Memory B cell (primary cell): ENCODE data around the gene PLCB4.

Experiments
- ATAC-seq: fragments of 150-1000 bp; cut with Tn5 transposase; 2 replicates; pipeline ENCODE4 v1.10.0; 2021; ENCODE audit warnings: low read depth, mild to moderate bottlenecking, moderate library complexity
- DNase-seq, 2 donors: peaks; one replicate each; pipeline ENCODE4 v3.0.0; 2022; ENCODE audit warnings: low spot score in 2 of 2
- H3K27ac Mint-ChIP-seq: one replicate; pipeline ENCODE4 v1.8.0; 2022; ENCODE audit warnings: mild to moderate bottlenecking, moderate library complexity, mixed read lengths
- H3K27me3 Mint-ChIP-seq: one replicate; pipeline ENCODE4 v1.8.0; 2022; ENCODE audit warnings: mixed read lengths
- H3K36me3 Mint-ChIP-seq: one replicate; pipeline ENCODE4 v1.8.0; 2022; ENCODE audit warnings: mild to moderate bottlenecking, mixed read lengths
- H3K4me1 Mint-ChIP-seq: one replicate; pipeline ENCODE4 v1.8.0; 2022; ENCODE audit warnings: mixed read lengths
- H3K4me3 Mint-ChIP-seq: one replicate; pipeline ENCODE4 v1.8.0; 2022; ENCODE audit warnings: mild to moderate bottlenecking, moderate library complexity, mixed read lengths
- H3K9me3 Mint-ChIP-seq: one replicate; pipeline ENCODE4 v1.8.0; 2022; ENCODE audit warnings: mixed read lengths

The PLCB4 gene

DNA sequence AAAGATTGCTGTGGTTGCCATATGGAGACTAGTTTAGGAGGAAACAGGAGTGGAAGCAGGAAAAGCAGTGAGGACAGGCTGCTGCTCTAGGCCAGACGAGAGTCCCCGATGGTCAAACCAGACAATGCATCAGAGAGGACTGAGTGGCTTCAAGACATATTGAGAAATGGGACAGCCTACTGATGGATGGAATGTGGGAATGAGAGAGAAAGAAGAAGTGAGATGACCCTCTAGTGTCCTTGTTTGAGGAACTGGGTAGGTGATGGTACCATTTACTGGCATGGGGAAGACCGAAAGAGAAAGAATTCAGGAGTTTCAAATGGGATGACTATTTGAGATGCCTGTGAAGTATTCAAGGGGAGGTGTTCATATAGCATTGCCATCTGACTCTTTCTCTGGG lies 333.7 kb downstream of the PLCB4 start:
- Mint-ChIP-seq H3K27me3 (no peaks in the 10 kb centered on the region), H3K4me3 (no peak overlapping the region), H3K36me3 (no peaks in the 10 kb centered on the region), H3K9me3 (no peaks in the 10 kb centered on the region), H3K4me1 (peaks cover 2% of the 10 kb centered on the region), H3K27ac (no peak overlapping the region)
- DNase-seq (no peak), ATAC-seq (no peak)

DNA sequence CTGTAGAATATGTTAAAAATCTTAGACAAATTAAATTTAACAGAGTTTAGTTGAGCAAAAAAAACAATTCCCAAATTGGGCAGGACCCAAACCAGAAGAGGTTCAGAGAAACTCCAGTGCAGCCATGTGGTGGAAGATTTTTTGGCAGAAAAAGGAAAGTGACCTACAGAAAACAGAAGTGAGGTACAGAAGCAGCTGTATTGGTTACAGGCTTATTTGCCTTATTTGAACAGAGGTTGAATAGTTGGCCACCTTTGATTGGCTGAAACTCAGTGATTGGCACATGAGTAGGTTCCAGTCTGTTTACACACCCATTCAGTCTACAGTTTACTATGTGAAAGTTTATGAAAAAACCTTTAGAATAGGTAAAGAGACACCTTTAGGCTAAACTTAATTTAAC lies 334.6 kb downstream of the PLCB4 start:
- DNase-seq = no peak
- no peaks in the 10 kb centered on the region for H3K36me3 Mint-ChIP-seq
- H3K4me3 Mint-ChIP-seq = no peak overlapping the region
- H3K9me3 Mint-ChIP-seq = no peaks in the 10 kb centered on the region
- H3K27me3 Mint-ChIP-seq = peaks cover 1% of the 10 kb centered on the region
- no peak for ATAC-seq
- no peak overlapping the region for H3K27ac Mint-ChIP-seq
- no peaks in the 10 kb centered on the region for H3K4me1 Mint-ChIP-seq

GRCh38 chr20:9407805-9408421 lies 339.0 kb downstream of the PLCB4 start:
- peaks cover 1% of the 10 kb centered on the region for H3K27me3 Mint-ChIP-seq
- ATAC-seq (peak; percentile 55), DNase-seq (peak; percentile 40 to 50)
- H3K27ac Mint-ChIP-seq = no peak overlapping the region
- no peak overlapping the region for H3K4me3 Mint-ChIP-seq
- H3K9me3 Mint-ChIP-seq = no peaks in the 10 kb centered on the region
- H3K36me3 Mint-ChIP-seq = no peaks in the 10 kb centered on the region
- peaks cover 3% of the 10 kb centered on the region for H3K4me1 Mint-ChIP-seq

GRCh38 chr20:9408422-9409300 lies 339.8 kb downstream of the PLCB4 start:
- no peaks in the 10 kb centered on the region for H3K9me3 Mint-ChIP-seq
- peaks cover 3% of the 10 kb centered on the region for H3K4me1 Mint-ChIP-seq
- no peak overlapping the region for H3K4me3 Mint-ChIP-seq
- no peak for DNase-seq
- no peaks in the 10 kb centered on the region for H3K36me3 Mint-ChIP-seq
- no peak for ATAC-seq
- peaks cover 1% of the 10 kb centered on the region for H3K27me3 Mint-ChIP-seq
- no peak overlapping the region for H3K27ac Mint-ChIP-seq

- no peak for ATAC-seq
- DNase-seq = no peak
- H3K36me3 Mint-ChIP-seq = no peaks in the 10 kb centered on the region
- H3K4me1 Mint-ChIP-seq = peaks cover 3% of the 10 kb centered on the region
- no peak overlapping the region for H3K4me3 Mint-ChIP-seq
- H3K27me3 Mint-ChIP-seq = peaks cover 1% of the 10 kb centered on the region
- no peak overlapping the region for H3K27ac Mint-ChIP-seq
- H3K9me3 Mint-ChIP-seq = no peaks in the 10 kb centered on the region
Measured at GRCh38 chr20:9409352-9409751, 340.5 kb downstream of the PLCB4 start.

- Mint-ChIP-seq H3K27ac (no peak overlapping the region), H3K36me3 (no peaks in the 10 kb centered on the region), H3K4me3 (no peak overlapping the region), H3K4me1 (peaks cover 3% of the 10 kb centered on the region), H3K9me3 (no peaks in the 10 kb centered on the region), H3K27me3 (peaks cover 1% of the 10 kb centered on the region)
- DNase-seq (no peak), ATAC-seq (no peak)
Measured at GRCh38 chr20:9409981-9410380, 341.1 kb downstream of the PLCB4 start.

DNA sequence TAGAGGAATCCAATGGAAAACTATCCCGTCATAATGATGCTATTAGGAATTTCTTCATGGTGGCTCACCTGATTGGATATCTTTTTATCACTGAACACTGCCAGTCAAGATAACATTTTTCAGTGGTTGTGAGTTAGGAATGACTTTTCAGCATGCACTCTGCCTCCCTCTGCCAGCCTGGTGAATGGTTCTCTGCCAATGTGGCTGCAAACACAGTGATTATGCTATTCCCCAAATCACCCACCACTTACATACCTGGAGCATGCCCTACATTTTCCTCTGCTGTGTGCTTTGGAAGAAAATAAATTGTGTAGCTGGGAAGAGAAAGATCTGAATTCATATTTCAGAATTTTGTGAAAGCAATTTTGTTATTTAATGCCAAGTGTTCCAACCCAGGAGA lies 342.9 kb downstream of the PLCB4 start:
- Mint-ChIP-seq H3K27ac (no peak overlapping the region), H3K4me3 (no peak overlapping the region), H3K9me3 (no peaks in the 10 kb centered on the region), H3K4me1 (peaks cover 3% of the 10 kb centered on the region), H3K27me3 (peaks cover 1% of the 10 kb centered on the region), H3K36me3 (no peaks in the 10 kb centered on the region)
- DNase-seq (no peak), ATAC-seq (no peak)

DNA sequence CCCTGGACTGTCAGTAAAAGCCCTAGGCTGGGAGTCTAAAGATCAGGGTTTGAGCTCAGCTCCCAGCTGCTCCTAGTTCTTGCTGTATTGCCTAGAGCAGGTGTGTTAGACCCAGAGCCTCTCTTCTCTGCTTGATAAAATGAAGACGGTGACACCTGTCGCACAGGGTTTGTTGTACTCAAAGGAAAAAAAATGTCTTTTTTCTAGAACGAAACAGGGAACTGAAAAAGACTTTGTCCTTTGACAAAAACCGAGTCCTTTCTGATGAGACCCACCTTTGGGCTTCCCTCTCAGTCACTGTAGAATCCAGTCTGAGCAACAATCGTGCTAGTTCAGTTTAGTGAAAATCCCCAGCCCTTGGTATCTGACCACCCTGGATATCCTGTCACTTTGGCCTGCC lies 343.4 kb downstream of the PLCB4 start:
- Mint-ChIP-seq H3K9me3 (no peaks in the 10 kb centered on the region), H3K4me1 (peaks cover 3% of the 10 kb centered on the region), H3K27me3 (peaks cover 1% of the 10 kb centered on the region), H3K36me3 (no peaks in the 10 kb centered on the region), H3K27ac (no peak overlapping the region), H3K4me3 (no peak overlapping the region)
- DNase-seq (no peak), ATAC-seq (no peak)

DNA sequence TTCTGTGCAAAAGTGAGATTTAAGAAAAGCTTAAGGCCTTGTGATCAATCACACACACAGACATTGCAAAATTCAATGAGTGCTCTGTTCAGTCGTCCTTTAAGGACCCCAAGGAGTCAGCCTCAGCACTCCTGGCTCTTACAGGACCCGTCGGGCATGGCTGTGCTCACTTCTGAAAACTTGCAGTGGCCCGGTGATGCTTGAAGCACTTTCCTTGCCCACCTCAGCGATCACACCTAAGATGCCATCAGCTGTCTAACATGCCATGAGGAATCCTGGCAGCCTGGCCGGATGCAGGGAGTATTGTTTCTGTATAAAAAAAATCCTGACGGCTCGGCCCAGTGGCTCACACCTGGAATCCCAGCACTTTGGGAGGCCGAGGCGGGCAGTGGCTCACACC lies 344.1 kb downstream of the PLCB4 start:
- peaks cover under 1% of the 10 kb centered on the region for H3K27me3 Mint-ChIP-seq
- no peaks in the 10 kb centered on the region for H3K9me3 Mint-ChIP-seq
- DNase-seq (no peak), ATAC-seq (no peak)
- no peak overlapping the region for H3K27ac Mint-ChIP-seq
- H3K36me3 Mint-ChIP-seq = no peaks in the 10 kb centered on the region
- H3K4me3 Mint-ChIP-seq = no peak overlapping the region
- peaks cover 3% of the 10 kb centered on the region for H3K4me1 Mint-ChIP-seq

GRCh38 chr20:9415426-9415825 lies 346.5 kb downstream of the PLCB4 start:
- no peaks in the 10 kb centered on the region for H3K36me3 Mint-ChIP-seq
- H3K4me1 Mint-ChIP-seq = peaks cover 3% of the 10 kb centered on the region
- no peaks in the 10 kb centered on the region for H3K9me3 Mint-ChIP-seq
- H3K27me3 Mint-ChIP-seq = no peaks in the 10 kb centered on the region
- DNase-seq (no peak), ATAC-seq (no peak)
- H3K4me3 Mint-ChIP-seq = no peak overlapping the region
- no peak overlapping the region for H3K27ac Mint-ChIP-seq

DNA sequence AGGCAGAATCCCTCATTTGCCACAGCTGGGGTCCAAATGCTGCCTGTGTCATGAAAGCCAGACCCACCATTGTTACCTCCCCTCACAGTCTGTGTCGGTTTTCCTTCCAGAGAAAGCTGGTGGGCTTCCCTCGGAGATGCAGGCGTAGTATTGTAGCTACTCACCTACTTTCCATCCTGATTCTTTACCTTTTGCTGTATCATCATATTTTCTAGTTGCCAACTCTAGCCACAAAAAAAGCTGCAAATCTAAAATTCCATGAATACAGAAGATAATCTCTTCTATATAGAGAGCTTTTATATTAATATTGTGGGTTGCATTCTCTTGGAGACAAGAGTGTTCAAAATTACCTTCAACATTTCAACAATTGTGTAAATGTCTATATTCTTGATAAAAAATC lies 347.5 kb downstream of the PLCB4 start:
- Mint-ChIP-seq H3K36me3 (no peaks in the 10 kb centered on the region), H3K9me3 (no peaks in the 10 kb centered on the region), H3K27me3 (no peaks in the 10 kb centered on the region), H3K4me3 (no peak overlapping the region), H3K4me1 (peaks cover 3% of the 10 kb centered on the region), H3K27ac (no peak overlapping the region)
- DNase-seq (no peak), ATAC-seq (no peak)

- no peaks in the 10 kb centered on the region for H3K36me3 Mint-ChIP-seq
- H3K9me3 Mint-ChIP-seq = no peaks in the 10 kb centered on the region
- no peaks in the 10 kb centered on the region for H3K27me3 Mint-ChIP-seq
- H3K27ac Mint-ChIP-seq = no peak overlapping the region
- DNase-seq (no peak), ATAC-seq (no peak)
- H3K4me1 Mint-ChIP-seq = peaks cover 1% of the 10 kb centered on the region
- no peak overlapping the region for H3K4me3 Mint-ChIP-seq
Measured at GRCh38 chr20:9417665-9418064, 348.8 kb downstream of the PLCB4 start.

GRCh38 chr20:9422321-9423057 lies 353.6 kb downstream of the PLCB4 start:
- Mint-ChIP-seq H3K4me3 (no peak overlapping the region), H3K4me1 (no peaks in the 10 kb centered on the region), H3K27ac (no peak overlapping the region), H3K9me3 (no peaks in the 10 kb centered on the region), H3K36me3 (no peaks in the 10 kb centered on the region), H3K27me3 (no peaks in the 10 kb centered on the region)
- DNase-seq (no peak), ATAC-seq (no peak)

DNA sequence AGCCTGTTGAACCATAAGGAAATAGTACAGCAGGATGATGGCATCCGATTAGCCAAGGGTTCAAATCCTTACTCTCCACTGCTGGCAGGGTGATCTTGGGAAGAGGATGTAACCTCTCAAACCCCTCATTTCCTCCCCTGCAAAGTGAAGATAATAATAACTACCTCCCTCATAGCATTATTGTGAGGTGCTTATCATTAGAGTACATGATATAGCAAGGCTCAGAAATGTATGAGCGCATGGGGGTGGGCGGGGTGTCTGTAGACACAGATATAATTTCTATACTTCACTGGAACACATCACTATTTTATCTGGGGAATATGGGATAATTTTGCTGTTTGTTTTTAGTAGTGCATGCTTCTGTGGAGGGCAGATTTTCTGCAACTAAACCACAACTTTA lies 355.7 kb downstream of the PLCB4 start:
- no peak for DNase-seq
- H3K27me3 Mint-ChIP-seq = no peaks in the 10 kb centered on the region
- H3K4me1 Mint-ChIP-seq = no peaks in the 10 kb centered on the region
- H3K9me3 Mint-ChIP-seq = no peaks in the 10 kb centered on the region
- H3K27ac Mint-ChIP-seq = no peak overlapping the region
- H3K4me3 Mint-ChIP-seq = no peak overlapping the region
- no peaks in the 10 kb centered on the region for H3K36me3 Mint-ChIP-seq
- ATAC-seq = no peak
